OCI-LY3 (cell line): ENCODE data around the gene AADACL3.

Experiments
- H2AFZ ChIP-seq: fragments of 200-600, 300-600 bp; shearing (Covaris generic); 2 replicates; pipeline ENCODE4 v1.6.0; 2014; ENCODE audit warnings: antibody characterized with exemption, low read depth, low read length
- H3K27ac ChIP-seq: fragments of 200-600, 300-600 bp; sonication (generic); 2 replicates; pipeline ENCODE4 v1.5.1; 2014; ENCODE audit warnings: mild to moderate bottlenecking, low read length, moderate library complexity, mixed read lengths
- H3K27me3 ChIP-seq: fragments of 200-600, 300-600 bp; sonication (generic); 2 replicates; pipeline ENCODE4 v1.6.1; 2014; ENCODE audit warnings: low read depth, low read length, mixed read lengths
- H3K36me3 ChIP-seq: fragments of 200-600, 300-600 bp; sonication (generic); replicated peaks from 2 replicates; pipeline ENCODE3; 2014; ENCODE audit warnings: low read depth, low read length, mixed read lengths
- H3K4me1 ChIP-seq: fragments of 300-600, 200-600 bp; sonication (generic); 2 replicates; pipeline ENCODE4 v1.6.1; 2014; ENCODE audit warnings: low read length, mixed read lengths
- H3K4me2 ChIP-seq: fragments of 200-600, 300-600 bp; sonication (generic); 2 replicates; pipeline ENCODE4 v1.6.1; 2014; ENCODE audit warnings: low read length, mixed read lengths
- H3K4me3 ChIP-seq: fragments of 300-600, 200-600 bp; sonication (generic); 2 replicates; pipeline ENCODE4 v1.5.1; 2014; ENCODE audit warnings: antibody characterized with exemption, mild to moderate bottlenecking, low read length, moderate library complexity
- H3K79me2 ChIP-seq: fragments of 300-600, 200-600 bp; shearing (Covaris generic); 2 replicates; pipeline ENCODE4 v1.6.1; 2014; ENCODE audit warnings: mild to moderate bottlenecking, low read length, mixed read lengths
- H3K9ac ChIP-seq: fragments of 300-600, 200-600 bp; shearing (Covaris generic); 2 replicates; pipeline ENCODE4 v1.6.0; 2014; ENCODE audit warnings: mild to moderate bottlenecking, low read length, moderate library complexity
- H3K9me3 ChIP-seq: fragments of 200-600, 300-600 bp; shearing (Covaris generic); 2 replicates; pipeline ENCODE4 v1.6.1; 2014; ENCODE audit warnings: low read length, mixed read lengths; ENCODE audit not compliant: insufficient read depth
- H4K20me1 ChIP-seq: fragments of 200-600, 300-600 bp; sonication (generic); 2 replicates; pipeline ENCODE4 v1.6.1; 2016; ENCODE audit warnings: low read length, mixed read lengths; ENCODE audit not compliant: insufficient read depth
- CTCF ChIP-seq: fragments of 200-600, 300-600 bp; sonication (generic); IDR thresholded peaks from 2 replicates; pipeline ENCODE4 v1.5.1; 2014; ENCODE audit warnings: antibody characterized with exemption, low read length, low read depth
- EZH2phosphoT487 ChIP-seq: fragments of 200-600 bp; shearing (Covaris generic); IDR thresholded peaks from 2 replicates; pipeline ENCODE4 v1.6.1; 2018; ENCODE audit warnings: antibody characterized with exemption, mixed run types, low read depth

The AADACL3 gene

DNA sequence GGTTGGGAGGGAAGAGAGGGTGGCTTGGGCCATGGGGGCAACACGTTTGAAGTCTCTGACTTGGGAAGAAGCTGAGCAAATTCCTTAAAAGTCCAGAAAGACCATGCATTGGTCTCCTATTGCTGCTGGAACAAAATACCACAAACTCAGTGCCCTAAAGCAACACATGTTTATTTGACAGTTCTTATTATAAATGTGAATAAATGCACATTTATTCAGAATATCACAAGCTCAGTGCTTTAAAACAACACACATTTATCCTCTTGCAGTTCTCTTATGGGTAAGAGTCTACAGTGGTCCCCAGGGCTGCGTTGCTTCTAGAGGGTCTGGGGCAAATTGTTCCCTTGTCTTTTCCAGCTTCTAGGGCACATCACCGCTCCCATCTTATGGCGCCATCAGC lies 47.6 kb downstream of the AADACL3 start:
- Histone ChIP-seq H2AFZ (no peak overlapping the region), H3K4me3 (no peak overlapping the region), H3K27ac (no peak overlapping the region), H3K4me2 (no peak overlapping the region), H3K9me3 (no peaks in the 10 kb centered on the region), H3K4me1 (no peaks in the 10 kb centered on the region), H3K79me2 (no peaks in the 10 kb centered on the region), H3K27me3 (no peaks in the 10 kb centered on the region), H3K36me3 (no peaks in the 10 kb centered on the region), H4K20me1 (no peaks in the 10 kb centered on the region), H3K9ac (no peak overlapping the region)
- no peak for TF ChIP-seq CTCF
- no peak for TF ChIP-seq EZH2phosphoT487

GRCh38 chr1:12764016-12764415 lies 48.1 kb downstream of the AADACL3 start:
- Histone ChIP-seq H3K79me2 (no peaks in the 10 kb centered on the region), H3K9ac (no peak overlapping the region), H4K20me1 (no peaks in the 10 kb centered on the region), H3K4me2 (no peak overlapping the region), H3K27ac (no peak overlapping the region), H3K9me3 (no peaks in the 10 kb centered on the region), H3K4me1 (no peaks in the 10 kb centered on the region), H2AFZ (no peak overlapping the region), H3K27me3 (no peaks in the 10 kb centered on the region), H3K4me3 (no peak overlapping the region), H3K36me3 (no peaks in the 10 kb centered on the region)
- TF ChIP-seq EZH2phosphoT487 (no peak), CTCF (no peak)

DNA sequence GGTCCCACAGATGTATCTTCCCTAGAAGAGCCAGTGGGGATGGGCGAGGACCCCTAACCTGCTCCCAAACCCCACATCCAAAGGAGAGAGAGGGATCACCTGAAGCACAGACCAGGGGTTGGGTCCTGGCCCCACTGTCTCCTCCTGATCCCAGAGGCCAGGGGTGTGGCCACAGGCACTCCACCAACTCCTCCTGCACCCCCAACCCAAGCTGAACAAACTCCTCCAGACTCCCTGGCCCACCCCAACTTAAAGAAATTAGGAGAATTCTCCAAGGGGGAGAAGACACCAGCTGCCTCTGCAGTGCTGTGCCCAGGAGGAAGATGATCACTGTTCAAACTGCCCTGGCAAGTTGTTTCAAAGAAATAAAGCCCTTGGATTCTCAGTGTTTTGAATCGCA lies 53.1 kb downstream of the AADACL3 start:
- Histone ChIP-seq H3K27ac (no peak overlapping the region), H4K20me1 (no peaks in the 10 kb centered on the region), H3K36me3 (no peaks in the 10 kb centered on the region), H3K27me3 (no peaks in the 10 kb centered on the region), H3K4me3 (no peak overlapping the region), H3K9ac (no peak overlapping the region), H3K9me3 (no peaks in the 10 kb centered on the region), H3K4me1 (no peaks in the 10 kb centered on the region), H3K79me2 (no peaks in the 10 kb centered on the region), H3K4me2 (no peak overlapping the region), H2AFZ (no peak overlapping the region)
- TF ChIP-seq EZH2phosphoT487 (no peak), CTCF (no peak)

DNA sequence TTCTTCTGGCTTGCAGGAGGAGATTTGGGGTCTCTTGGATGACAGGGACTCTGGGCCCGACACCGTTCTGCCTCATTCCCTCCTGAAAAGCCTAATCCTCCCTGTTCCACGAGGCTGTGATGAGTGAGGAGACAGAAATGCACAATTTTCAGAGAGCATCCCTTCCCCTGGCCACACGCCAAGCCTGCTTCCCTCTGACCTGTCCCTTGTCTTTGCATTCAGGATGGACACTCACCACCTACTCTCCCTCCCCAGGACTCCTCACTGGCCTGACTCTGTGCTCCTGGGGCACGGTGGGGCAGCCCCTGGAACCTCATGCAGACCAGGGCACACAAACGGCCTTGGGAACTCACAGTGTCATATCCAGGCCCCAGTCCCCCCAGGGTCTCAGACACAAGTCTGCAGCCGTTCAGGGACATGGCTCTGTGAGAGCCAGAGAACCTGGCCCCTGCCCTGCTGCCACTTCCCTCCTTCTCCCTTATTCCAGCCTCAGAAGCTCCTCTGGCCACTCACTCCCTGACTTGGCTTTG lies 54.1 kb downstream of the AADACL3 start:
- TF ChIP-seq CTCF, result no peak
- TF ChIP-seq EZH2phosphoT487, result no peak
- H3K36me3 ChIP-seq, result no peaks in the 10 kb centered on the region

More for the DNA sequence above, 54.1 kb downstream of the AADACL3 start:
- Histone ChIP-seq H3K9me3 (no peaks in the 10 kb centered on the region), H3K27ac (no peak overlapping the region), H3K9ac (no peak overlapping the region), H3K79me2 (no peaks in the 10 kb centered on the region), H3K4me2 (no peak overlapping the region), H3K4me3 (no peak overlapping the region), H4K20me1 (no peaks in the 10 kb centered on the region), H3K27me3 (no peaks in the 10 kb centered on the region), H3K4me1 (no peaks in the 10 kb centered on the region), H2AFZ (no peak overlapping the region)
